HG02884 (cell line): Measurements from ENCODE around the gene CAMKK2.
"Not testable (repeated sequence)": the region's sequence is repeated elsewhere in the genome, so short reads cannot be mapped to it uniquely, and the experiment has no call there.

Experiments used
- ATAC-seq: cut with Tn5 transposase; IDR thresholded peaks from one replicate; pipeline ENCODE4 v1.9.1; 2021; ENCODE audit warnings: mild to moderate bottlenecking, moderate library complexity; ENCODE audit not compliant: unreplicated experiment

Gene CAMKK2

DNA sequence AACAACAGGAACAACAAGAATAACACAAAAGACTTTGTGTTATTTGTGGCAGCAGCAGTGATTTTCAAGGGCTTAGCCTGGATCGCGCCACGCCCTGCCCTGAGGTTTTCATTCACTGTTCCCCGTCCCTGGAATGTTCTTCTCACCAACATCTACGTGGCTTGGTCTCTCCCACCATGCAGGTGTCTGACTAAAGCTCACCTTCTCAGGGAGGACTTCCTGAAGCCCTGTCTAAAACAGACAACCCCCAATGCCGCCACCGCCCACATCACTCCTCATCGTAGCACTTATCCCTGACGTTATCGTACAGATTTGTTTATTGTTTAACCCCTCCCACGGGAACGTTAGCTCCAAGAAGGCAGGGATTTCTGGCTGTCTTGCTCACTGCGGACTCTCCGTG lies 46.1 kb downstream of the CAMKK2 start:
- ATAC-seq = no peak

DNA sequence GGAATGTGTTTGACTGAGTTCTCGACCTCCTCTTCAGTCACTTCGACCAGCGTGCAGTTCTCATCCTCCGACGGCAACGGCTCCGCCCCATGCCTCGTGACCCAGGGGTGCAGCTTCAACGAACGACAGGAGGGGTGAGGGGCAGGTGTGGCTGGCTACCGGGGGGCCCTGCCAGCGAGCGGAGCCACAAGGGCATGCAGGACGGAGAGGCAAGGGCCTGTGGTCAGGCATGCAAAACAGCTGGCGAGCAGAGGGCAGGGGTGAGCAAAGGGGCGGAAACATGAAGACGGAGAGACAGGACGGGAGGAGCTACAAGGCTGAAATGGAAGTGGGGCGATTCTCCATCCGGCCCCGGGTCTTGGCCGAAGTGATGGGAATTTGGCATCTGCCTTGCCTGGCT lies 47.9 kb downstream of the CAMKK2 start:
- ATAC-seq = no peak

DNA sequence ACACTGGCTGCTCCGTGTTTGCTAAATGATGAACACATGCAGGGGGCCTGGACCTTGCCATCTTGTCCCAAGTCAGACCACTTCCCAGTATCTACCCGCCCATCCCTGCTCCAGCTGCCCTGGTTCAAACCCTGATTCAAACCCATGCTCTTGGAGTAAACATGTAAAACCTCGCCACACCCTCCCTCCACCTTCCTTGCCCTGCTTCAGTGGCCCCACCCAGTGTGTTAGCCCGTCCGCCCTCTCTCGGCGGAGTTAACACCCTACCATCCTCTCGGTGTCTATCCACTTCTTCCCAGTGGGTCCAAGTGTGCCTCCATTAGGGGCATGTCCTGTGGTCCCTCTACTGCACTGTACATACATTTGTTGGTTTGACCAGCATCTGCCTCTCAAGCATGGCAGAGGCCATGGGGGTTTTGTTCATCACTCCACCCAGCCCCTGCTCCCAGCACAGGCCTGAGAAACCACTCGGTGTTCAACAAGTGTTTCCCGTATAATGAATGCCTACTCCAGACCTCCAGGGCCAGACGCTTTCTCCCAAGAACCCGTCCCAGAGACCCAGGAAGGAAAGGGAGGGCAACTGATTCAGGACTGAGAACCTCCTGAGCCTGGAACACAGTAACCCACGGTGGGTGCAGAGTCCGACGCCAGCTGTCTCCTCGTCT lies 49.5 kb downstream of the CAMKK2 start:
- ATAC-seq = no peak

DNA sequence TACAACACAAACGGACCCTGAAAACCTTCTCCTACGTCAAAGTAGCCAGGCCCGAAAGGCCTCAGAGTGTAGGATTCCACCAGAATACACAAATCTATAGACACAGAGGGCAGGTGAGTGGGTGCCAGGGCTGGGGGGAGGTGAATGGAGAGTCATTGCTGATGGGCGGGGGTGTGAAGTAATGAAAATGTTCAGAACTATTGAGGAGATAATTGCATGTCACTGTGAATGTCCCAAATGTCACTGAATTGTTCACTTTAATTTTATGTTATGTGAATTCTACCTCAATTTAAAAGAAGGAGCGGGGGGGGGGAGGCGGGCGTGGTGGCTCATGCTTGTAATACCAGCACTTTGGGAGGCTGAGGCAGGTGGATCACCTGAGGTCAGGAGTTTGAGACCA lies 50.6 kb downstream of the CAMKK2 start:
- no peak for ATAC-seq

DNA sequence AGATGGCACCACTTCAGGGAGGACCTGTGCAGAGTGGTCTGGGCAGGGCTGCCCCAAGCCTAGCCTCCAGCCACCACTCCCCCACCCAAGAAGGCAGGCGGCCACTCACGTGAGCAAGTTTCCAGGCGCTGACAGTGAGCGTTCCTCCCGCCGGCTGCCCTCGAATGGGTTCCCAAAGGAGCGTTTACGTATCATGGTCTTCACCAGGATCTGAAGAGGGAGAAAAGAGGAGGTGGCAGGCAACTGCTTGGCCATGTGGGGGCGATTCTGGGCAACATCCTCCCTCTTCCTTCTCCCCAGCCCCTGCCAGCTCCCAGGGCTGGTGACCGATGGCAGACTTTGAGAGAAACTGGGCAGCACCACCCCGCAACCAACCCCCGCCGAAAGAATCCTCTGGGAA lies 51.5 kb downstream of the CAMKK2 start:
- ATAC-seq = no peak

DNA sequence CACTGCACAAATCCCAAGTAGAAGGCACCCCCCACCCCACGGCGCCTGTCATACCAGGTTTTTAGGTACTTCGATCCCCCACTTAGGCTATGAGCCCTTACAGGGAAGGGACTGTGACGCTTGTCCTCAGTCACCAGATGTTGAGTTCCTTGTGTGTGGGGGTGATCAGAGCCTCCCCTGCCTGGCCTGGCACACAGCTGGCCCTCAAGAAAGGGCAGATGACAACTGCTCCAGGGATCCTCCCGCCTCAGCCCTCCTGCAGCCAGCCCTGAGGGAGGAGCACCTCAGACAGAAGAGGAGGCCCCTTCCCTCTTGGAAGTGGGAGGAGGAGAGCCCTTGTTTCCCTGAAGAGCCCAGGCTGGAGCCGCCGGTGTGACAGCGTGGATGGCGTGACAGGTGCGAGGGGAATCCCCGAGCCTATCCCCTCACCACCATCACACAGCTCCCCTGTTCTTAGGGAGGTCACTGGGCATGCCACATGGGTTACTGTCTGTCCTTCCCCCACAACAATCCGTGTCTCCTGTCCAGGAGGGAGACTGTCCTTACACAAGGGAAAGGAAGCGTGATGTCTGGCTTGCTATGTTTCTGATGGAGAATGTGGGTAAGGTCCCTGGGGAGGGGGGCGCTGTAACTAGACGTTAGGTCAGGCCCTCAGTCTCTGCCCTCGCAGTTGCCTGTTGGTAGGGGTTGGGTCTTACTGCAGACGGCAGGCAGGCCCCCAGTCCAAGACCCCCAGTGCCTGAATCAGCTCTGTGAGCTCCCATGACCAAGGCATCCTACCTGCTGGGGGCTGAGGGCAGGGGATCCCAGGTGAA lies 55.1 kb downstream of the CAMKK2 start:
- ATAC-seq = no peak

DNA sequence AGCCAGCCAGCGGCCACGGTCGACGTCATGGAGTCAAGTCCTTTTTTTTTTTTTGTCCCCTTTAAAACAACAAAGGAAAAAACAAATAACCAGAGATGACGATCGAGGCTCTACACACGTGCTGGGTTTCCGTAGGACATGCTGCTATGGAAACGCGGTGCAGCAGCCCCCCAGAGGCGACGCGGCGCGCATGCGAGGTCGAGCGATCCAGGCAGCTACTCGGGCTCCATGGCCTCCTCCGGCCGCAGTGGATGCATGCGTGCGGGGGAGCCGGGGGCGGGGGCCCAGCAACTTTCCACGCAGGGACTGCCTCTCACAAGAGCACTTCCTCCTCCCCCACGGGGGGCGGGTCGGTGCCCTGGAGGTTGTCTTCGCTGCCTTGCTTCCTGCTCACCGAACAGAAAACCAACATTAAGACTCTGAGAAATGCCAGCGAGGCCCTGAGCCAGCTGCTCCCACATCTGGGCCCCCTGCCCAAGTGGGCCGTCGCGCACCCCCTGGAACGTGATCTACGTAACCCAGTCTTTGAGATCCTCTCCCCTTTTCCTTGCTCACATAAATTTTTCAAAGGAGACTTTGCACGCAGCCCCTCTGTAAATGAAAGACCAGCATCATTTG lies 55.9 kb downstream of the CAMKK2 start:
- ATAC-seq = no peak

DNA sequence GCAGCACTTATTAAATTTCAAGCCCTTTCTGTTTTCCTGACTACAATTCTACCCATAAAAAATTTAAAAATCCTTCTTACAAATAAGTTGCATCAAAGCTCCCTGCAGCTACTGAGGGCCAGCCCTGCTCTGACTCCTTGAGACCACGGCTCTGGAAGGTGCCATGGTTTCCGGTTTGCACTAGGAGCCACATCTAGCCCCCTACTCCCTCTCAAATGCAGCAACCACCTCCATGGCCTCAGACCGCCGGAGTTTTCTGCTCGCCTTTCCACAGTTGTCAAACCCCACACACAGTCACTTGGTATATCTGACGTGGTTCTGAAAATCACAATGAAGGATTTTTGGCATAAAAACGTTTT lies 56.5 kb downstream of the CAMKK2 start:
- ATAC-seq = no peak

DNA sequence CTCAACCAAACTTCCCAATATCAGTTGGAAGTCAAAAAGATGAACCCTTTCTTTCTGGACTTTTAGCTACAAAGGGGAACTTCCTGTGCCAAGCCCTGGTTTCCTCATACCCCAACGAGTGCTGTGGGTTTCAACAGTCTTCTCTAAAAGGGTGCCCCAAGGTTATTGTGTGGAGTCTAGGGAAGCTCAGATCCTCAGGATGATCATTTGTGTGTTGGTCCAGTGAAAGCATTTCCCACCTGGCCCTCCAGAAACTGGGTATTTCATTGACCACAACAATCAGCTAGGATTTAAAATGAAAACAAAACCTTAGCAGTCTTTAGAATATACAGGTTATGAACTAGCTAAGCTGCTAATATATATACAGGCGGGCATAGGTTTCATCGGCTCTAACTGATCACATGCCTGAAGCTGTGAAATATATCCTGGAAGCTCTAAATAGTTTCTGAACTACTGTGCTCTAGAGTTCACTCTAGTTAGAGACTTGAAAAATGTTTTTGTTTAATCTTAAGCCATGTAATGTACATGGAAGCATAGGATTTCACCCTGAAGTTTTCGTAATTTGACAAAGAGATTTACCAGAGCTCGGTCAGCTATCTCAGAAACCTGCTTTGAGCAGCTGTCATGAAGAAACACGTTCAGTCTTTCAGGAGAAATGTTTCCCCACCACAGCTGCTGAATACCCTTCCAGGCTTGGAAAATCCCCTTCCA lies 57.0 kb downstream of the CAMKK2 start:
- ATAC-seq = no peak

DNA sequence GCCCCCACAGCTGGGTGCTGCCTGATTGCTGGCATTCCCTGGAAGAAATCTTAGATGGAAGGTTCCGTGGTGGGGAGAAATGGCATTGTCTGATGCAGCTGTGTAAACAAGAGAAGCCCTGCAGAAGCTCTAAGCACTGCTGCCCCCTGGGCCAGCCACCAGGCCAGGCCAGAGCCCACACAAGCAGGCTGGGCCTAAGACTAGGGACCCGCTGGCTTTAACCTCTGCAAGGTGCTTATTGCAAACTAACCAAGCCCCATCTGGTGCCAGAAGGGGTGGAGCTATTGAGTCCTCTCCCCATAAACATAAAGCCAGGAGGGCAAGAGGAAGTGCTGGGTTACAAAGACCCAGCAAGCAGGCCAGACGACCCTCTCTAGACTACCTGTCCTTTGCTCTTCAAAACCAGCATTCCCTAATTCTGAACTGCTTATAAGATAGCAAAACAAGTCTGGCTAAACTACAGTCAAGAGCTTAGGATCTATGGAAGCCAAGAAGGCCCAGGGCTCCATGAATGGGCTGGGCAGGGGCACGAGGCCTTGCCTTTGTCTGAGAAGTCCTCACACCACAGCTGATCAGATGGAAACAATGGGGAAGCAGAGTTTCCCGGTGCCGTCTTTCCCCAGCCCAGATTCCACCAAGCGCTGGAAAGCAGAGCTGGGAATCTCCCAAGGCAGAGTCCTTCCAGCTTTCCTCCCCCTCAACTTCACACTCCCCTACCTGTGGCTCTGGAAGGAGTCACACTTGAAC lies 57.7 kb downstream of the CAMKK2 start:
- no peak for ATAC-seq

DNA sequence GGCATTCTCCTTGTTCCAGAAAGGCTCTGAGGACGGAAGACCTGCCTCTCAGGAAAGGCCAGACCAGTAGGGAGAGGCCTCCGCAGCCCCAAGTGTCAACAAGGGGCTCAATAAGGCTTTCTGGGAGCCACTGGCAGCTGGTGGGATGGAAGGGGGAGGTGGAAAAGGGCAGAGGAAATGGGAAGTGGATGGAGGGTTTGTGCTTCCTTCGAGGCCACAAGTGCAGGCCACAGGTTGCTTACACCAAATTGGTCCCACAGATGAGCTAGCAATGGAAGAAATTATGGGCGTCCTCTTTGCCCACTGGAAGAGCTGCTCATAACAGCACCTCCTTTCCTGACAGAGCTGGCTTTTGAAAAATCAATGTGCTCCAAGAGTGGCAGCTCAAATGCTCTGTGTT lies 58.4 kb downstream of the CAMKK2 start:
- ATAC-seq = no peak

DNA sequence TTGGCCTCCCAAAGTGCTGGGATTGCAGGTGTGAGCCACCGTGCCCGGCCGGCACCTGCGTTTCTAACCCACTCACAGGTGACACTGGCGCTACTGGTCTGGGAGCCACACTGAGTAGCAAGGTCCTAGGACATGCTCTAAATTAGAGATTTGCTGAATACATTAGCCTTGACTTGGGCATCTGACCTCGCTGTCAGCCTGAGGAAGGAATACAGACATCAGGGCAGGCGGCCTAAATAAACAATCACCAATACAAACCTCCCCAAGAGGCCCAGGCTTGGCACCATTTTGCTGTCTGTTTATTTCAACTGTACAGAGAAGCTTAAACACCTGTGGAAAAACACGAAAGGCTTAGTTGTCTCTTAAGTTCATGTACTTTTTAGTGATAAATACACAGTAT lies 59.1 kb downstream of the CAMKK2 start:
- ATAC-seq = no peak

DNA sequence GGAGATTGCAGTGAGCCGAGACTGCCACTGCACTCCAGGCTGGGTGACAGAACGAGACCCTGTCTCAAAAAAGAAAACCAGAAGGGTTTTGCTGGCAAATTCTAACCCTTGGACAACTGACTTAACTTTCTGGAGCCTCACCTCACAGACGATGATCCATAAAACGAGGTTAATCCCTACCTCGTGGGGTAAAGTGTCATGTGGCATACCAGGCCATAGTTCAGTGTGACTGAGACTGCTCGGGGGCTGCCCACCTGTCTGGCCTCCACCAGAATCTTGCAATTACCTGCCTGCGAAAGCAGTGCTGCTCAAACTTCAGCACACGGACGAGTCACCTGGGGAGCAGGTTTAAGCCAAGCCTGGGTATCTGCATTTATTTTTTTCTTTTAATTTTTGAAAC lies 59.7 kb downstream of the CAMKK2 start:
- ATAC-seq = no peak

DNA sequence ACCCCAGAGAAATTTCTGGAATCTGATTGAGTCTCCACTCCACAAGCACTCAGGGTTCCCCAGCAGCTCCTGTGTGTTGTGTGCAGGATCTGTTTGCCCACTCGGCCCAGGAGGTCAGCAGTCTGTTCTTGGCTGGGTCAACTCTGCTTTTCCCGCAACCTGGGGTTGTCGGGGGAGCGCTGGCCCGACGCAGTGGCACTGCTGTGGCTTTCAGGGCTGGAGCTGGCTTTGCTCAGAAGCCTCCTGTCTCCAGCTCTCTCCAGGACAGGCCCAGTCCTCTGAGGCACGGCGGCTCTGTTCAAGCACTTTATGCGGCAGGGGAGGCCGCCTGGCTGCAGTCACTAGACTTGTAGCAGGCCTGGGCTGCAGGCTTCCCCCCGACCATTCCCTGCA lies 62.9 kb downstream of the CAMKK2 start:
- no peak for ATAC-seq

DNA sequence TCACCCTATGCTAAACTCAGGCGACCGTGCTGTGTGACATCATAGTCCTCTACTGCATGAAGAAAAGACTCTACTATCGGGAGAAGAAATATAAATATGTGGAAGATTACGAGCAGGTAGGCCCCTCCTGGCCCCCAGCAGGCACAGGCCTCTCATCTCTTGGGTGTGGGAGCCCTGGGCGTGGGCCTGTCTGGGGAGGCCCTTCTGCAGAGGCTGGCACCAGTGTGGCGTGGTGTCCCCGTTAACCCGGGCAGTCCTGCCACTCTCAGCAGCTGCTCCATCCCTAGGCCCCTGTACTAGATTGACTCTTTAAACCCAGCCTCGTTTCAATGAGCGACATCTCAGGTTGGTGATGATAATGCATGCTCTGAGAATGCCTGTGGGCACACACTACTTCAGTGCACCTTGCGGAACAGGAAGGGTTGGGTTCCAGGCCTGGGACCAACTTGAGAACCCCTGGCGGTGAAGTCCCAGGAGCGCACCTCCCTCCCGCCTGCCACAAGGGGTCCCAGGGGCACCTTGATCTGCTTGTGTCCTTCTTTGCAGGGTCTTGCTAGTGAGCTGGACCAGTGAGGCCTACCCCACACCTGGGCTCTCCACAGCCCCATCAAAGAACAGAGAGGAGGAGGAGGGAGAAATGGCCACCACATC lies 63.4 kb downstream of the CAMKK2 start:
- no peak for ATAC-seq

DNA sequence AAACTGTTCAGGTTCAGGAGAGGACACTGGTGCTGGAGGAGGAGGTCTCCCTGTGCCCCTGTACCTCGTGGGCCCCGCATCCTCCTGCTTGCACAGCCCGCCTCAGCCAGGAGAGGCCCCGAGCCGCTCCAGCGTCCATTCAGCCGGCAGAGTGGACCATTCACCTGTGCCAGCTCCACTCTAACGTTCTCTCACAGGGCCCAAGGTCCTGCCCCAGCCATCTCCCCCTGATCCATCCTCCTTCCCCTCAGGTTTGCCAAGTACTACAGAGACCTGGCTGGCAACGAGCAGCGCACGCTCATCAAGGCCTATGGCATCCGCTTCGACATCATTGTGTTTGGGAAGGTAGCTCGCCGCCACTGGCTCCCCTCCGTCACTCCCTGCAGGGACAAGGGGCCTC lies 64.3 kb downstream of the CAMKK2 start:
- ATAC-seq = no peak

DNA sequence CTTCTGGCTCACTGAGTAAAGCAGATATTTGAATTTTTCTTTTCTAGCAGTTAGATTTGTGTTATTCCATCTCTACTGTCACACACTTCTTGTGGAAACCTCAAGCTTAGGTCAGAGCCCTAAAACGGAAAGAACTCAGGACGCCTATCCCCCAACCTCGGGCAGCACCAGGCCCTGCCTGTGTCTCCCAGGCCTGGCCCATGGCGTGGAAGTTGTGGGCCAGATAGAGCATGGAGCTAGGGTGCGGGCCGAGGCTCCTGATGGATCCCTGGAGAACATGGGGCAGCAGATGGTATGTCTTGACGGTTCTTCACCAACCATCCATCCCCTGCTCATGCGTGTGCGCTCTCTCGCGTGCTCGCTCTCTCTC lies 66.0 kb downstream of the CAMKK2 start:
- ATAC-seq = no peak

DNA sequence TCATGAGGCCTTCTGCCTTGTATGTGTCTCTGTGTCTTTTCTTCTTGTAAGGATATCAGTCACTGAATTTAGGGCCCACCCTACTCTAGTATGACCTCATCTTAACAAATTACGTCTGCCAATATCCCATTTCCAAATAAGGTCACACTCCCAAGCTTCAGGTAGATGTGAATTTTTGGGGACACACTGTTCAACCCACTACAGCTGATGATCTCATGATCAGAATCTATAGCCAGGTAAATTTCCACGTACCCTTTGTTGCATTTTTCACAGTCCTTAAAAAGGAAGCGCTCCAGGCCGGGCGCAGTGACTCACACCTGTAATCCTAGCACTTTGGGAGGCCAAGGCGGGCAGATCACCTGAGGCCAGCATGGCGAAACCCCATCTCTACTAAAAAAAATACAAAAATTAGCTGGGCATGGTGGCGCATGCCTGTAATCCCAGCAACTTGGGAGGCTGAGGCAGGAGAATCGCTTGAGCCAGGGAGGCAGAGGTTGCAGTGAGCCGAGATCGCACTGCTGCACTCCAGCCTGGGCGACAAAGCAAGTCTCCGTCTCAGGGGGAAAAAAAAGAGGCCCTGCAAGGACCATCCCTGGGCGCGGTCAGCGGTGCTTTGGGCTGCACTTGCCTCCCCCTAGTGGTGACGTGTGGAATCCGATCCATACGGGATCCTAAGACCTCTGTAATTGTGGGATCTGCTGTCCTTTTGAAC lies 66.5 kb downstream of the CAMKK2 start:
- not testable (repeated sequence) for ATAC-seq

DNA sequence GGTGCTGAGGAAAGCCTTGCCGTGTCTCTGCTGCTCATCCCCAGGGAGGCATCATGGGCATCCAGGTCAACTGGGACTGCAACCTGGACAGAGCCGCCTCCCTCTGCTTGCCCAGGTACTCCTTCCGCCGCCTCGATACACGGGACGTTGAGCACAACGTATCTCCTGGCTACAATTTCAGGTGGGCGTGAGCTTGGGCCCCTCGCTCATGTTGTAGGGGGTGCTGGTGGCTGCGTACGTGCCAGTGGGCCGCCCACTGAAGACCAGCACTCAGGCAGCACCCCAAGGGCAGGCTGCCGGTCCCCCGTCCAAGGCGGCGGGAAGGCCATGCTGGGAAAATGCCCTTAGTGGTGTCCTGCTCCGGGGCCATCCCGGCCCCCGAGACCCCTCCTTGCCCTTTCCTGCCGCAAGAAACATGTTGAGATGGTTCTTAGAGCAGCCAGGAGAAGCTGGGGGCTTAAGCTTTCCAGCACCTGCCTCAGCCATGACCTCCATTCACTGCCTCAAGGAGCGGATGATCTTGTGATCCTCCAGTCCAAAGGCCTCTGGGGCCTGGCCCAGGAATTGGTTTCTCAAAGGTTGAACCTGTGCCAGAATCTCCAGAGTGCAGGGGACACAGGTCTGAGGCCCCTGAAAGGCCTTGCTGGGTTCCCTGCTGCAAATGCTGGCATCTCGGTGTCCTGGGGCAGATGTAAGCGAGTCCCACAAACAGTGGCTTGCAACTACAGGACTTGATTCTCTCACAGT lies 67.4 kb downstream of the CAMKK2 start:
- ATAC-seq = no peak
